SK-N-MC (cell line): ENCODE results near the gene PIK3CD.
"Not testable (repeated sequence)": the region's sequence is repeated elsewhere in the genome, so short reads cannot be mapped to it uniquely, and the experiment has no call there.

ENCODE experiments used
- DNase-seq: peaks from one replicate; pipeline ENCODE4 v3.0.0-alpha.2; 2011; ENCODE audit warnings: low read depth, low spot score
- H3K27ac ChIP-seq: fragments of 200-600 bp; sonication (generic); 2 replicates; pipeline ENCODE4 v1.5.1; 2016; ENCODE audit warnings: mixed run types
- H3K36me3 ChIP-seq: fragments of 200-600 bp; sonication (generic); 2 replicates; pipeline ENCODE4 v1.6.1; 2017; ENCODE audit warnings: antibody characterized with exemption, low read length, mixed read lengths; ENCODE audit not compliant: insufficient read depth
- H3K4me3 ChIP-seq: fragments of 200-600 bp; sonication (generic); 2 replicates; pipeline ENCODE4 v1.5.1; 2016
- H3K9ac ChIP-seq: fragments of 200-600 bp; sonication (generic); 2 replicates; pipeline ENCODE4 v1.8.0; 2017; ENCODE audit warnings: mixed run types, mixed read lengths; ENCODE audit not compliant: insufficient read length
- H3K9me3 ChIP-seq: fragments of 200-600 bp; sonication (generic); 2 replicates; pipeline ENCODE4 v1.6.1; 2017; ENCODE audit warnings: low read depth, mild to moderate bottlenecking, antibody characterized with exemption, low read length, moderate library complexity, mixed read lengths
- EZH2 ChIP-seq: fragments of 200-600 bp; sonication (generic); IDR thresholded peaks from one replicate; pipeline ENCODE4 v1.6.1; 2017; ENCODE audit warnings: antibody characterized with exemption
- FOXP2 ChIP-seq: optimal IDR thresholded peaks from 2 replicates; pipeline ENCODE3; 2011; ENCODE audit warnings: mild to moderate bottlenecking, moderate library complexity; ENCODE audit not compliant: insufficient read depth; ENCODE audit errors: extremely low read length, control extremely low read depth
- POLR2AphosphoS5 ChIP-seq: IDR thresholded peaks from 2 replicates; pipeline ENCODE4 v1.6.1; 2012; ENCODE audit warnings: mild to moderate bottlenecking, low read depth, low read length, borderline replicate concordance

The PIK3CD gene

GRCh38 chr1:9615316-9616063 is 36.0 kb upstream of the PIK3CD start:
- TF ChIP-seq EZH2 (no peak), POLR2AphosphoS5 (peak; percentile 31; the same call in 1 of the 2 replicates)
- no peak for DNase-seq
- H3K36me3 ChIP-seq = peaks cover 7% of the 10 kb centered on the region
- no peaks in the 10 kb centered on the region for H3K9me3 ChIP-seq
- H3K27ac ChIP-seq = no peak overlapping the region
- no peak overlapping the region for H3K9ac ChIP-seq
- no peak overlapping the region for H3K4me3 ChIP-seq

- H3K9me3 ChIP-seq = no peaks in the 10 kb centered on the region
- no peak overlapping the region for H3K4me3 ChIP-seq
- H3K36me3 ChIP-seq = no peaks in the 10 kb centered on the region
- DNase-seq = no peak
- no peak for TF ChIP-seq EZH2
- no peak for TF ChIP-seq FOXP2
- no peak for TF ChIP-seq POLR2AphosphoS5
- H3K27ac ChIP-seq = no peak overlapping the region
- no peak overlapping the region for H3K9ac ChIP-seq
Observed at GRCh38 chr1:9618909-9619679, 32.4 kb upstream of the PIK3CD start.

- Histone ChIP-seq H3K27ac (no peak overlapping the region), H3K9me3 (no peaks in the 10 kb centered on the region), H3K9ac (no peak overlapping the region), H3K36me3 (no peaks in the 10 kb centered on the region), H3K4me3 (no peak overlapping the region)
- DNase-seq = no peak
- TF ChIP-seq FOXP2 (no peak), POLR2AphosphoS5 (no peak), EZH2 (no peak)
Observed at GRCh38 chr1:9621032-9621431, 30.5 kb upstream of the PIK3CD start.

- DNase-seq = no peak
- H3K4me3 ChIP-seq = no peak overlapping the region
- H3K9ac ChIP-seq = no peak overlapping the region
Observed at GRCh38 chr1:9624081-9624480, 27.4 kb upstream of the PIK3CD start.

GRCh38 chr1:9625030-9625429 is 26.5 kb upstream of the PIK3CD start:
- not testable (repeated sequence) for H3K4me3 ChIP-seq, DNase-seq, H3K27ac ChIP-seq, H3K9ac ChIP-seq, H3K36me3 ChIP-seq, H3K9me3 ChIP-seq

More at GRCh38 chr1:9624081-9624480, 27.4 kb upstream of the PIK3CD start:
- TF ChIP-seq EZH2 (no peak), POLR2AphosphoS5 (no peak), FOXP2 (no peak)
- no peaks in the 10 kb centered on the region for H3K9me3 ChIP-seq
- no peaks in the 10 kb centered on the region for H3K36me3 ChIP-seq
- no peak overlapping the region for H3K27ac ChIP-seq

GRCh38 chr1:9626201-9626608 is 25.3 kb upstream of the PIK3CD start:
- Histone ChIP-seq H3K9ac (no peak overlapping the region), H3K9me3 (no peaks in the 10 kb centered on the region), H3K36me3 (no peaks in the 10 kb centered on the region), H3K4me3 (no peak overlapping the region), H3K27ac (no peak overlapping the region)
- no peak for DNase-seq
- TF ChIP-seq POLR2AphosphoS5 (no peak), EZH2 (no peak), FOXP2 (no peak)

- no peaks in the 10 kb centered on the region for H3K9me3 ChIP-seq
- no peaks in the 10 kb centered on the region for H3K36me3 ChIP-seq
- no peak for DNase-seq
- TF ChIP-seq POLR2AphosphoS5 (no peak), FOXP2 (no peak), EZH2 (no peak)
- H3K9ac ChIP-seq = no peak overlapping the region
- no peak overlapping the region for H3K4me3 ChIP-seq
- no peak overlapping the region for H3K27ac ChIP-seq
Observed at GRCh38 chr1:9628541-9629444, 22.7 kb upstream of the PIK3CD start.

- Histone ChIP-seq H3K27ac (no peak overlapping the region), H3K9me3 (no peaks in the 10 kb centered on the region), H3K4me3 (no peak overlapping the region), H3K9ac (no peak overlapping the region), H3K36me3 (no peaks in the 10 kb centered on the region)
- TF ChIP-seq POLR2AphosphoS5 = no peak
- no peak for TF ChIP-seq EZH2
- TF ChIP-seq FOXP2 = no peak
- DNase-seq = no peak
Observed at GRCh38 chr1:9629445-9630201, 21.9 kb upstream of the PIK3CD start.
